Iris pigment epithelial cell (primary cell): ENCODE measurements around the gene TMEM200C.

ENCODE experiments used
- DNase-seq: peaks from one replicate; pipeline ENCODE4 v3.0.0-alpha.2; 2011; ENCODE audit warnings: low read depth

Gene TMEM200C

GRCh38 chr18:5895299-5895875 lies at the start of gene TMEM200C:
Gene TMEM200C (minus strand): TSS chr18:5895522. CDS start chr18:5892063, 3,459 bp downstream.
- DNase-seq: no peak

- DNase-seq: no peak
Measured at GRCh38 chr18:5944448-5944847, 49.1 kb upstream of the TMEM200C start.

GRCh38 chr18:5943514-5943913 lies 48.2 kb upstream of the TMEM200C start:
- peak; percentile 4 for DNase-seq

GRCh38 chr18:5942591-5942990 lies 47.3 kb upstream of the TMEM200C start:
- no peak for DNase-seq

- no peak for DNase-seq
Measured at GRCh38 chr18:5941890-5942289, 46.6 kb upstream of the TMEM200C start.

- no peak for DNase-seq
Measured at GRCh38 chr18:5939801-5940667, 44.7 kb upstream of the TMEM200C start.

- no peak for DNase-seq
Measured at GRCh38 chr18:5937795-5938194, 42.5 kb upstream of the TMEM200C start.

- no peak for DNase-seq
Measured at GRCh38 chr18:5937121-5937520, 41.8 kb upstream of the TMEM200C start.

- DNase-seq: no peak
Measured at GRCh38 chr18:5930789-5931188, 35.5 kb upstream of the TMEM200C start.

- DNase-seq: no peak
Measured at GRCh38 chr18:5918205-5918858, 23.0 kb upstream of the TMEM200C start.

GRCh38 chr18:5914951-5915350 lies 19.6 kb upstream of the TMEM200C start:
- DNase-seq: no peak

- no peak for DNase-seq
Measured at GRCh38 chr18:5914016-5914415, 18.7 kb upstream of the TMEM200C start.

- no peak for DNase-seq
Measured at GRCh38 chr18:5912566-5912965, 17.2 kb upstream of the TMEM200C start.

GRCh38 chr18:5909125-5909524 lies 13.8 kb upstream of the TMEM200C start:
- DNase-seq: no peak

- no peak for DNase-seq
Measured at GRCh38 chr18:5903386-5903785, 8.1 kb upstream of the TMEM200C start.

GRCh38 chr18:5900262-5900661 lies 4.9 kb upstream of the TMEM200C start:
- peak; percentile 11 for DNase-seq

- no peak for DNase-seq
Measured at GRCh38 chr18:5899835-5900234, 4.5 kb upstream of the TMEM200C start.

- peak; percentile 7 for DNase-seq
Measured at GRCh38 chr18:5895876-5896740, 786 bp upstream of the TMEM200C start.

- no peak for DNase-seq
Measured at GRCh38 chr18:5894611-5895298, 567 bp downstream of the TMEM200C start.

- no peak for DNase-seq
Measured at GRCh38 chr18:5893956-5894610, 1.2 kb downstream of the TMEM200C start.
